ENCODE data around the gene TRIM59.
A peak's percentile ranks its signal among the peaks of the same experiment; 100 is the strongest.
"Not testable (repeated sequence)": the region's sequence is repeated elsewhere in the genome, so short reads cannot be mapped to it uniquely, and the experiment has no call there.

Gene TRIM59

GRCh38 chr3:160455846-160456245 lies 6.3 kb upstream of the TRIM59 start:
- DNase-seq (ENCODE audit: low read depth): no peak

GRCh38 chr3:160454995-160455394 lies 5.4 kb upstream of the TRIM59 start:
- DNase-seq (ENCODE audit: low read depth): no peak

DNA sequence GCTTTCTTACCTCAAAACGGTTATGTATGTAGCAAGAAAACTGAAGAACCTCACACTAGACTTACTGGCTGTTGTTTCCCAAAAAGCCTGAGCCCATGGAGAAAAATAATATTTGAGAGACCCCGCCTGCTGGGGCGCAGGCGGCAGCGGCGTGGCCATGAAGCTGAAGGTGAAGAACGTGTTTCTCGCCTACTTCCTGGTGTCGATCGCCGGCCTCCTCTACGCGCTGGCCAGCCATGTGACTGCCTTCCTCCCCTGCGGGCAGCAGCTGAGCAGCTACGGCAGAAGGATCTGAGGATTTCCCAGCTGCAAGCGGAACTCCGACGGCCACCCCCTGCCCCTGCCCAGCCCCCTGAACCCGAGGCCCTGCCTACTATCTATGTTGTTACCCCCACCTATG lies 2.7 kb upstream of the TRIM59 start:
- DNase-seq (ENCODE audit: low read depth): not testable (repeated sequence)

- no peak for DNase-seq (ENCODE audit: low read depth)
These were observed 2.0 kb upstream of the TRIM59 start for GRCh38 chr3:160451602-160452001.

- DNase-seq (ENCODE audit: low read depth): peak; percentile 63
These were observed 1.3 kb upstream of the TRIM59 start for GRCh38 chr3:160450846-160451245.

- no peak for DNase-seq (ENCODE audit: low read depth)
These were observed 546 bp downstream of the TRIM59 start for GRCh38 chr3:160448845-160449635.

DNA sequence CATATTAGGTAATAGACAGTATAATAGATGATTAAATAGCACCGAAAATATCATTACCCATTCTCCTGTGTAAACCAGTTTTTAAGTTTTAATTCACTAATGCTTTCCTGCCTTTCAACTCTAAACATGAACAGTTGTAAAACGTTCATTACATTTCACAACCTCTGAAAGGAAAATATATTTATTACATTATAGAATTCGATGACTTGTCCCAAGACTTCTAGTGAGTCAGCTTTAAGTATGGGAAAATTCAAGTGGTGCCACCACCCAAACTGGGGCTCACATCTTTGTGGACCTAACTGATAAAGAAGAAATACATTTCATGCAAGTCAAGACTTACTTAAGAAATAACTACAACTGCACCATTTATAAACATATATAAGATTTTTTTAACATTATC lies 2.0 kb downstream of the TRIM59 start:
- DNase-seq (ENCODE audit: low read depth): no peak

DNA sequence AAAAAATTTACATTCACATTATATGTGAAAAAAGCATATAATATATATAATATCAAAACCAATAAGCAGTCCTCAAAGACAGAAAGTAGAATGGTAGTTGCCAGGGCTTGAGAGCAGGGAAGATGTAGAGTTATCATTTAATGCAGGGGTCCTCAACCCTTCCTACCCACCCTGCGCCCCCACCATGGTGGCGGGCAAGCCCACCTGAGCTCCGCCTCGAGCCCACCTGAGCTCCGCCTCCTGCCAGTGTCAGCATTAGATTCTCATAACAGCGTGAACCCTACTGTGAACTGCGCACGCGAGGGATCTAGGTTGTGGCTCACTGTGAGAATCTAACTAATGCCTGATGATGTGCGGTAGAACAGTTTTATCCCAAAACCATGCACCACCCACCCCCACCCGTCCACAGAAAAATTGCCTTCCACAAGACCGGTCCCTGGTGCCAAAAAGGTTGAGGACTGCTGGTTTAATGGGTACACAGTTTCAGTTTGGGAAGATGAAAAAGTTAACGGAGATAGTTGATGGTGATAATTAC lies 3.0 kb downstream of the TRIM59 start:
- DNase-seq (ENCODE audit: low read depth): no peak

GRCh38 chr3:160445854-160446253 lies 3.7 kb downstream of the TRIM59 start:
- DNase-seq (ENCODE audit: low read depth): no peak

DNA sequence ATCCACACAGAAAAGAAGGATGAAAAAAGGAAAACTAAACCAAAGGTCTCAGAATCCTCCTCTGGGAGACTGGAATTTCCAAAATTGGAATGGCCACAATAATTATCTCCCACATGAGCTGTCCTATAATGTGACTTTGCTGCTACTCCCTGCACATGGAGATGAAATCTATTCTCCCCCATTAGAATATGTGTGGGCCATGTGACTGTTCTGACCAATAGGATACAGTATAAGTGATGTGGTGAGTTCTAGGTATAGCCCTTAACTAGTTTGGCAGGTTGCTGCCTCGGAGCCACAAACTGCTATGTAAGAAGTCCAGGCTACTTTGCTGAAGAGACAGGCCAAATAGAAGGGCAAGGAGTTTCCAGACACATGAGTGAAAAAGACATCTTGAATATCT lies 5.2 kb downstream of the TRIM59 start:
- DNase-seq (ENCODE audit: low read depth): no peak

GRCh38 chr3:160440687-160441086 lies 8.9 kb downstream of the TRIM59 start:
- DNase-seq (ENCODE audit: low read depth): no peak

GRCh38 chr3:160437083-160437455 lies 12.5 kb downstream of the TRIM59 start:
- DNase-seq (ENCODE audit: low read depth): no peak

DNA sequence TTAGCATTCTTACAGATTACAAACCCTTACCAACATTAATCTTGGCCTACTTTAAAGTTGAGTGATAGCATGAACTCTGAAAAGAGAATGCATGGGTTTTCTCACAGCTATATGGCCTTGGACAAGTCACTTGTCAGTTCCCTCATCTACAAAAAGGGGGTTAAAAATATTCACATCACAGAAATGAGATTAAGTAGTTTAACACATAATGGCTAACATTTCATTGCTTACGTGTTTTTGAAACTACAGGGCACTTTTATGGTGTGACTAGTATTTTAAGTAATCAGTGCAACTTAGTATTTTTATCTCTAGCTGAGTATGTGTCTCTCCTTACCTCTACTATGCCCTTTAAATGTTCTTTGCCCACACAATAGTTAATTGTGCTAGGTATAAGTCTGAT lies 13.8 kb downstream of the TRIM59 start:
- DNase-seq (ENCODE audit: low read depth): no peak

DNA sequence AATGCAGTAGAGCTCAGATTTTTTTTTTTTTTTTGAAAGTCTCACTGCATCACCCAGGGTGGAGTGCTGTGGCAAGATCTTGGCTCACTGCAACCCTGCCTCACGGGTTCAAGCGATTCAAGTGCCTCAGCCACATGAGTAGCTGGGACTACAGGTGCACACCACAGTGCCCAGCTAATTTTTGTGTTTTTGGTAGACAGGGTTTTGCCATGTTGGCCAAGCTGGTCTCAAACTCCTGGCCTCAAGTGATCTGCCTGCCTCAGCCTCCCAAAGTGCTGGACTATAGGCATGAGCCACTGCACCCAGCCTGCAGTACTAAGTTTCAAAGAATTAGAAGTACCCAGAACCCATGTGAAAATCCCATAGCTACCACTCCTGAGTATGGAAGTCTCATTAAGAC lies 14.5 kb downstream of the TRIM59 start:
- DNase-seq (ENCODE audit: low read depth): no peak

- DNase-seq (ENCODE audit: low read depth): peak; percentile 58
These were observed 15.5 kb downstream of the TRIM59 start for GRCh38 chr3:160434071-160434470.

DNA sequence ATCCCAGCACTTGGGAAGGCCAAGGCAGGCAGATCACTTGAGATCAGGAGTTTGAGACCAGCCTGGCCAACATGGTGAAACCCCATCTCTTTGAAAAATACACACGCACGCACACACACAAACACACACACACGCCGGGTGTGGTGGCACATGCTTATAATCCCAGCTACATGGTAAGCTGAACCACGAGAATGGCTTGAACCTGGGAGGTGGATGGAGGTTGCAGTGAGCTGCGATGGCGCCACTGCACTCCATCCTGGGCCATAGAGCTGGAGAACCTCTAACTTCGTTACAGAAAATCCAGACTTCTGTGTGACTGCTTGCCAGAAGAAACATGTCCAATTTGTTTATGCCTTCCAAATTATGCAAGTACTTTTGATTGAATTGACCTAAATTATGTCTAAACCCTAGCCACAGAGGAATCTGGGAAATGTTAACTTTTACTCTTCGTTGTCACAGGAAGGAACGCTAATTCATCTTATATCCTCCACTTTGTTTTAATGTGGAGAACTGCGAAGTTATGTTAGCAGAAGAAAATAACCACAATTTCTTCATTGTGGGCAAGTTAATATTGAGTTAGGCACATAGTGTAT lies 21.7 kb downstream of the TRIM59 start:
- no peak for DNase-seq (ENCODE audit: low read depth)

- DNase-seq (ENCODE audit: low read depth): no peak
These were observed 32.3 kb downstream of the TRIM59 start for GRCh38 chr3:160417311-160417710.

DNA sequence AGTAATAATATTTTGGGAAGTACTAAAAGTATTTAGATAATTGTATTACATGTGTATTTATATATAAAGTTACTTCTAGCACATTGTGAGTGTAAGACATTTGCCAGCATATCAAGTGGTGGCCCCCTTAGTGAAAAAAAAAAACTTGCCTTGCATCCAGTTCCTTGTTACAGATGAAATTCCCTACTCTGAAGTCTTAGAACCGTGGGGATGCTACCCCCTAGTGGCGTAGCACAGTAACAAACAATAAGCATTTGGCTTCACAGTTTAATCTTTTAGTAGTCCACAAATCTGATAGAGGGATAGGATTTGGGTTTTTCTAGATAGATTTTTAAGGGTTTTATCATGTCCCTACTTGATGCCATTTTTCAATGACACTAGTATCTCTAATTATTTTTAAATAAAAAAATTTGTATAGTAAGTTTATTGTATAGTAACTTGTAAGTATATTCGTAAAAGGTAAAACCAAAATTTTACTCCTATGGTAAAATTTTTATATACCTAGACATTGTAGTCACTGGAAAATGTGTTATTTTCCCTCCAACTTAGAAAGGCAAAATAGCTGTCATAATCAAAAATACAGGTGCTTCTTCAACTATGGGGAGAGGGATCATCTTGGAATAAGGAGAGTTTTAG lies 35.9 kb downstream of the TRIM59 start:
- DNase-seq (ENCODE audit: low read depth): peak; percentile 54

- DNase-seq (ENCODE audit: low read depth): no peak
These were observed 37.1 kb downstream of the TRIM59 start for GRCh38 chr3:160412477-160412876.

DNA sequence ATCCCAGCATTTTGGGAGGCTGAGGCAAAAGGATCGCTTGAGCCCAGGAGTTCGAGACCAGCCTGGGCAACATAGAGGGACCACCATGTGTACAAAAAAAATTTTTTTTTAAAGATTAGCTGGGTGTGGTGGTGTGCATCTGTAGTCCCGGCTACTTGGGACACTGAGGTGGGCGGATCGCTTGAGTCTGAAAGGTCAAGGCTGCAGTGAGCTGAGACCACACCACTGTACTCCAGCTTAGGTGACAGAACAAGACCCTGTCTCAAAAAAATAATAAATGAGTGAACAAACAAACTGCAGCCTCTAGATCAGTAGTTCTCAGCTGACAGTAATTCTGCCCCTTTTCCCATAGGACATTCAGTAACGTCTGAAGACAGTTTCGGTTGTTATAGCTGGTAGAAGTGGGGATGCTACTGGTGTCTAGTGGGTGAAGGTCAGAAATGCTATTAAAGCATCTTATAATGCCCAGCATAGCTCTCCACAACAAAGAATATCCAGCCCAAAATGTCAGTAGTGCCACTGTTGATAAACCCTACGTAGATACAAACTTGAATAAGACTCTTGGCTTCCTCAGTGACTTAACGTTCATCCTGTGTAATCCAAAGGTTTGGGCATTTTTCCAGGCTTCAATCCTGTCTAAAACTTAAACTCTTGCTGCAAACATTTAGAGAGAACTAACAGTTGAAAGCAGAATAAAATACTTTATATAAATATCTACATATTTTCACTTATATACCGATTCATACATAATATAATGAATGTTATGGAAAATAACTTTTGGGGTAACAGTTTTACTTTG lies 39.6 kb downstream of the TRIM59 start:
- no peak for DNase-seq (ENCODE audit: low read depth)

DNA sequence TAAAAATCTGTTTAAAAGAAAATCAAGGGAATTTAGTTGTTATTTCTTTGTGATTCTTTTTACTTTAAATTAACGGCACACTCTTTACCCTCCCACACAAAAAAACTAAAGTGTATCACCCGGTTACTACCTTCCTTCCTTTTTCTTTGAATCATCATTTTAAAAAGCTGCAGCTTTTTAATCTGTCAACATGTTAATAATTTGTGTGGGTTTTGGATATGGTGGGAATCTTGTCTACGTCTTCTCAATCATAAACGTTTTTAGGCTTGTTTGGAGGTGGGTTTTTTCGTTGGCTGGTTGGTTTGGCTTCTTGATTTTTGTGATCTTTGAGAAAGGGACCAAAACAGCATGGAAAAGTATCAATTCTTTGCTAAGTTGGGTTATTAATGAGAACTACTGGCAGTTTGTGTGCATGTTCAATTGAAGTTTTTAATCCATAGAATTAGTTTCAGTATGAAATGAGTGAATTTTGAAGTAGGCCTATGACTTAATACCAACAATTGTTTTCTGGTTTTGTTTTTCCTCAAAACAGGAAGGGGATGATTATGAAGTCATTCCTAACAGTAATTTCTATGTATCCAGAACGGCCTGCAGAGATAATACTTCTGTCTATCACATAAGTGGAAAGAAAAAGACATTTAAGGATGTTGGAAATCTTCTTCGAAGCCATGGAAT lies 45.7 kb downstream of the TRIM59 start:
- DNase-seq (ENCODE audit: low read depth): no peak

DNA sequence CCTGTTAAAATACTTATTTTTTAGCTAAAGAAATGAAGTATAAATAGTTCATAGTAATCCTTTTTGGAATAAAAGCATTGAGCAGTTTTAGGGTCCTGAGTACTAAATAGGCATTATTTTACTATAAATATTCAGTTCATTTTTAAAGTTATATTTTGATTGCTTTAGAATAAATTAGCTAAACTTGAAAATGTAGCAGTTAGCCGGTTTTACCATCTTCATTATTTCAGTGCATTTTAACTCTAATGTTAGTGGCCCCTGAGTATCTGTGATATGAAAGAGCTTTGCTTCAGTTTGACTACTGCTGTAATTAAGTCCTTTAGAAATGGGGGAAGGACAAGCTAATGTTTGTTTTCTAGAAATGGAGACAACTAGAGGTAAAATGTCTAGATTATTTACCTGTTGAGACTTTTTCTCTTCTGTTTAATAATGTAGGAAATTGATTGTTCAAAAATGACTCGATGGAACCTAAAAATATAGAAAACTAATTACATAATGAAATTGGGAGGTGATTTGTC lies 46.5 kb downstream of the TRIM59 start:
- DNase-seq (ENCODE audit: low read depth): no peak

Data from GM04504 (cell line).